ENCODE results near the gene PDYN.

The PDYN gene

DNA sequence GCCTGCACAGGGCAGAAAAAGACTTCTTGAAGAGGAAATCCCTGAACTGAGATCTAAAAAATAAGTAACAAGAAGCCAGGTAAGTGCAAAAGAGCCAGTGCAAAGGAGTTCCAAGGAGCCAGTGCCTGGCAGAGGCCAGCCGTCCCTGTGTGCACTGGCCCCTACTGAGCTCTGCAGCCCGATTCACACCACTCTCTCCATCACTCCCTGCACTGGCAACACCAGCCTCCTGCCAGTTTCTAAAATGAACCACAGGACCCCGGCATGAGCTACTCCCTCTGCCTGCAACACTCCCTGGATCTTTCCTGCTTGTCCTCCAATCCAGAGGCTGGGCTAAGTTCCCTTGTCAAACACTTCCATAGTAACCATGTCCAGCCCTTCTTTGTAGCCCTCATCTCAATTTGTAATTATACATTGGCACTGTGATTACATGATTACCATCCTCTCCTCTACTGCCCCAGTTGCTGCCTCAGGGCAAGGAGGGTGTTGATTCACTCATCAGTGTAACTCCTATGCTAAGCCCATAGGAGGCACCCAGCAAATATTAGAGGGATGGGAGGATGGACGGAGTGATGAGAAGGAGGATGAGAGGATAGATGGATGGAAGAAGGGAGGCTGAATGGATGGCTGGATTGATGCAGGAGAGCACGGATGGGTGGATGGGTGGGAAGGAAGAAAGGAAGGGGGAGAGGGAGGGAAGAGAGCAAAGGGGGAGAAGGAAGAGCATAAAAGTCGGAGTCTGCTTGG lies 49.3 kb downstream of the PDYN start:
- no peak overlapping the region for H3K27ac ChIP-seq
- TF ChIP-seq, protein P1, sequence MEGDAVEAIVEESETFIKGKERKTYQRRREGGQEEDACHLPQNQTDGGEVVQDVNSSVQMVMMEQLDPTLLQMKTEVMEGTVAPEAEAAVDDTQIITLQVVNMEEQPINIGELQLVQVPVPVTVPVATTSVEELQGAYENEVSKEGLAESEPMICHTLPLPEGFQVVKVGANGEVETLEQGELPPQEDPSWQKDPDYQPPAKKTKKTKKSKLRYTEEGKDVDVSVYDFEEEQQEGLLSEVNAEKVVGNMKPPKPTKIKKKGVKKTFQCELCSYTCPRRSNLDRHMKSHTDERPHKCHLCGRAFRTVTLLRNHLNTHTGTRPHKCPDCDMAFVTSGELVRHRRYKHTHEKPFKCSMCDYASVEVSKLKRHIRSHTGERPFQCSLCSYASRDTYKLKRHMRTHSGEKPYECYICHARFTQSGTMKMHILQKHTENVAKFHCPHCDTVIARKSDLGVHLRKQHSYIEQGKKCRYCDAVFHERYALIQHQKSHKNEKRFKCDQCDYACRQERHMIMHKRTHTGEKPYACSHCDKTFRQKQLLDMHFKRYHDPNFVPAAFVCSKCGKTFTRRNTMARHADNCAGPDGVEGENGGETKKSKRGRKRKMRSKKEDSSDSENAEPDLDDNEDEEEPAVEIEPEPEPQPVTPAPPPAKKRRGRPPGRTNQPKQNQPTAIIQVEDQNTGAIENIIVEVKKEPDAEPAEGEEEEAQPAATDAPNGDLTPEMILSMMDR (conservative IDR thresholded peaks at IDR 0.05): no peak
- no peak for TF ChIP-seq ZFX (IDR thresholded peaks at IDR 0.05)

DNA sequence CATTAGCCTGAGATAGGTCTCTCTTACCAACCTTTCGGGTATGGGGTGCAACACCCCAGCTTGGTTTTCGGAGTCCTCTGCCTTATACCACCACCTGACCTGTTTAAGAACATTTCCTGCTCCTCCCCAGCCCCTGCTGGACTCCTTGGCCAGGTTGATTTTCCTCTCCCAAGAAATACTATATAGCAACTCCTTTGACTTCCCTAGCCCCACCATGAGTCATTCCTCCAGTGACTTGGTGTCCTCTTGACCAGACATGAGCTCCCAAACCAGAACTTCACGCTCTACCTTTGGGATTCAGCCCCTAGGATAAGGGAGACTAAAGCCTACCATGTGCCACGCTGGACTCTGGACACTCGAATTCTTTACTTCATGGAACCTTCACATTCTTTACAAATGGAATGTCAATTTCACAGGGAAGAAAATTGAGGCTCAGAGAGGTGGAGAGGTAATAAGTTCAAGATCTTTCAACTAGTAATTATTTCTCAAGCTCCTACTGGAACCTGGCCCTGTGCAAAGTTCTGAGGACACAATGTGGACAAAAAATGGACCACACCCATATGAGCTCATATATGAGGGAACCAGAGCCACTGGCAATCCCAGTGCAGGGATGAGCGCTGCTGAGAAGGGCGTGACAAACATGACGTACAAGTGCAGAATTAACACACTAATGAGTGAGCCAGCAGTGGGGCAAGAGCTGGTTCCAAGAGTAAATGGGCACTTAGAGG lies 50.4 kb downstream of the PDYN start:
- TF ChIP-seq, protein P1 (conservative IDR thresholded peaks at IDR 0.05): no peak
- TF ChIP-seq ZFX (IDR thresholded peaks at IDR 0.05): no peak
- H3K27ac ChIP-seq: no peak overlapping the region

DNA sequence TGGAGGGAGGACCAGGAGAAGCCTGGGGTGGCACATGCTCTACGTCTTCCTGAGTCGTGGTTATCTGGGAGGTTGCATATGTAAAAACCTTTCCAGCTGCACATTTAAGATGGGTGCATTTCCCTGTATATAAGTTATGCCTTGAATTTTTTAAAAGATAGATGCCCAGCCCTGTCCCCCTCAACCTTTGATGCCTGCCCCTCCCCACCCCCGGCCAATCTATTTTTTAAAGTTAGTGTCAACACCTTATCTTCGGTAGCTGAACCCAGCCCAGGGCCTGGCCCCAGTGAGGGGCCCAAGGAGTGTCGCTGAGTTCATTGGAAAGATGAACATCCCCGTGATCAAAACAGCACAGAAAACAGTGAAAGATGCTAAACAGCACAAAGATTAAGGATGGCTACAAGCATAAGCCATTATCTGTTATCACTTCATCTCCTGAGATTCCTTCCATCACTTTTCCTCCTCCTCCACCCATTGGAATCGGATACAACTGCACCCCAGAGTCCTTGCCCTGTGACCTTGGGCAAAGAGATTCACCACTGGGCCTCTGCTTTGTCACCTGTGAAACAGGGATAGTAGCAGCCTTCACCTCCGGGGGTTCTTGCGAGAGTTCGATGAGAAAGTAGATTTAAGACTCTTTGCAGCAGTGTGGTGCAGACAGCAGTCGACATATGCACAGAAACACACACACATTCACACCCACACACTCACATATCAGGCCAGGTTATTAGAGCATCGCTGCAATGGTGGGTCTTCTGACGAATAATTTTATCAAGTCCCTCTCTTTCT lies 51.2 kb downstream of the PDYN start:
- TF ChIP-seq, protein P1 (conservative IDR thresholded peaks at IDR 0.05): no peak
- no peak for TF ChIP-seq ZFX (IDR thresholded peaks at IDR 0.05)
- H3K27ac ChIP-seq: no peak overlapping the region

DNA sequence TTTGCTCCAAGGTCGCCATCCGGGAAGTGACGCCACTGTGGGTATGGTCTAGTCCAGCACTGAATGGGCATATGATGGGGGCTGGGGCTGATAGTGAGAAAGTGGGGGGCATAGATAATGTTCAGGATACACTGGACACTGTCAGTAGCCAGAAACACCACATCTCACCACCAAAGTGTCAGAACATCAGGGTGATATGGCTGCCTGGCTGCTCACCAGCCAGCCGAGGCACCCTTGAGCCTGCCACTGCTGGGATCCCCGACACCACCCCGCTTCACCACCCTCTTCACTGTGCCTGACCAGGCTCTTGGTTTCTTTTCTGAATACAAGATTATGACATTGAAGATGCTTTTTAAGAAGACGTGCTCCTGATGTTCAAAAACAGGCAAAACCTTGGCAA lies 51.8 kb downstream of the PDYN start:
- TF ChIP-seq ZFX (IDR thresholded peaks at IDR 0.05): no peak
- TF ChIP-seq, protein P1 (conservative IDR thresholded peaks at IDR 0.05): no peak

DNA sequence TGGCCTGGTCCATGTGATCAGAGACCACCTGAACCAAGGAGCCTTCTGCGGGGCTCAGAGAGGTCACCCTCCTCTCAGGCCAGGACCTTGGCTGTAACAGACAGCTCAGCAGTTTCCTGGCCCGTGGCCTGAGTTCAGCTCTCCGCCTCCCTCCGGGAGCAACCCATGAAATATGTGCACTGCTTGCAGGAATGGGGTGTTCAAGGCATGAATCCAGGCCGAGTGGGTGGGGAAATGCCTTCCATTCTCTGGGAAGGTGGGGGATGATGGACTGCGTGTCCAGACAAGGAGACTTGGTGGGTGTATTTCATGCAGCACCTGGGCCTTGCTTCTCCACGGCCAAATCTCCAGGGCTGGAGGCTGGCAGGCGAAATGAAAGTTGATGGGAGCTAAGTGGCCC lies 52.6 kb downstream of the PDYN start:
- no peak for TF ChIP-seq ZFX (IDR thresholded peaks at IDR 0.05)
- TF ChIP-seq, protein P1 (conservative IDR thresholded peaks at IDR 0.05): no peak
- no peak overlapping the region for H3K27ac ChIP-seq

More for the DNA sequence above, 51.8 kb downstream of the PDYN start:
- no peak overlapping the region for H3K27ac ChIP-seq

DNA sequence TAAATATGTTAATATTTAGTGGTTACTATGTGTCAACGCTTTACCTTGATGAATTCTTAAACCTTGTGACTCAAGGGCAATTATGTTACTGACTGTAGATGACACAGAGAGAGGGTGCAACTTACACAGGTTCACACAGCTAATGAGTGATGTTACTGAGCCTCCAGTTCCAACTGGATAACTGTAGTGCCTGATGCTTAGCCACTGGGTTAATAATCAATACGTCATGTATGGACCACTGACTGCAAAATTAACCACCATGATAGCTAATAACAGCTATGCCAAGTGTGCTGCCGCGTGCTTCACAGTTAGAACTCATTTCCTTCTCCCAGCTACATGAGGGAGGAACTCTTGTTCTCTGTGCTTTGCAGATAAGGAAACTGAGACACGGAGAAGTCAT lies 53.3 kb downstream of the PDYN start:
- no peak for TF ChIP-seq ZFX (IDR thresholded peaks at IDR 0.05)
- TF ChIP-seq, protein P1 (conservative IDR thresholded peaks at IDR 0.05): no peak

DNA sequence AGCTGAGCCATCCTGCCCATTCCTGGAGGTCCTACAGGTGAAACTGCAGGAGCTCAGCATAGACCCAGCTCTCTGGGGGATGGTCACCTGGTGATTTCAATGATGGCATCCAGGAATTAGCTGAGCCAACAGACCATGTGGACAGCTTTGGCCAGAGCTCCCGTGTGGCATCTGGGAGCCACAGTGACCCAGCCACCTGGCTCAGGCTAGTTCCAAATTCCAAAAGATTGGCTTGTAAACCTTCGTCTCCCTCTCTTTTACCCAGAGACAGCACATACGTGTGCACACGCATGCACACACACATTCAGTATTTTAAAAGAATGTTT lies 54.6 kb downstream of the PDYN start:
- no peak overlapping the region for H3K27ac ChIP-seq
- TF ChIP-seq ZFX (IDR thresholded peaks at IDR 0.05): no peak
- TF ChIP-seq, protein P1 (conservative IDR thresholded peaks at IDR 0.05): no peak

More for the DNA sequence above, 53.3 kb downstream of the PDYN start:
- no peak overlapping the region for H3K27ac ChIP-seq

Measured in C4-2B (cell line).